Osteocyte (in vitro differentiated cells): ENCODE results near the gene FAM83F. TPM values are rescaled to one million over a fixed set of nuclear protein-coding genes. Genes with fewer than 3 reads are reported as not detected.

Source experiments
- DNase-seq: peaks from one replicate; pipeline ENCODE4 v3.0.0; 2021; ENCODE audit warnings: mixed read lengths; ENCODE audit not compliant: unreplicated experiment; ENCODE audit errors: extremely low spot score
- H3K27ac Mint-ChIP-seq: one replicate; pipeline ENCODE4 v1.8.0; 2021; ENCODE audit warnings: mild to moderate bottlenecking, mixed read lengths; ENCODE audit not compliant: unreplicated experiment
- H3K27me3 Mint-ChIP-seq: one replicate; pipeline ENCODE4 v1.8.0; 2021; ENCODE audit warnings: mixed read lengths; ENCODE audit not compliant: unreplicated experiment
- H3K36me3 Mint-ChIP-seq: one replicate; pipeline ENCODE4 v1.8.0; 2021; ENCODE audit warnings: mixed read lengths; ENCODE audit not compliant: unreplicated experiment
- H3K4me1 Mint-ChIP-seq: one replicate; pipeline ENCODE4 v1.8.0; 2021; ENCODE audit warnings: mixed read lengths; ENCODE audit not compliant: unreplicated experiment
- H3K4me3 Mint-ChIP-seq: one replicate; pipeline ENCODE4 v1.8.0; 2021; ENCODE audit warnings: mild to moderate bottlenecking, moderate library complexity, mixed read lengths; ENCODE audit not compliant: unreplicated experiment
- H3K9me3 Mint-ChIP-seq: one replicate; pipeline ENCODE4 v1.8.0; 2021; ENCODE audit warnings: mixed read lengths; ENCODE audit not compliant: unreplicated experiment
- CTCF ChIP-seq: fragments of 200-600 bp; sonication (generic); IDR thresholded peaks from 2 replicates; pipeline ENCODE4 v1.5.0; 2021; ENCODE audit warnings: antibody characterized with exemption, mild to moderate bottlenecking, moderate library complexity
- total RNA-seq: library from RNA; stranded (reverse); gene quantifications from 2 replicates; pipeline ENCODE4 v1.2.1, GENCODE V29; 2021

The FAM83F gene
- total RNA-seq, 1 donor from 2014 or later: not detected

- Mint-ChIP-seq H3K27me3 (peaks cover 3% of the 10 kb centered on the region), H3K36me3 (peaks cover 5% of the 10 kb centered on the region), H3K4me3 (no peak overlapping the region), H3K4me1 (peaks cover 22% of the 10 kb centered on the region), H3K27ac (no peak overlapping the region), H3K9me3 (no peaks in the 10 kb centered on the region)
- no peak for TF ChIP-seq CTCF
- DNase-seq: no peak
Observed at GRCh38 chr22:40056559-40056958, 61.8 kb downstream of the FAM83F start.

- no peak overlapping the region for H3K4me3 Mint-ChIP-seq
- no peak for DNase-seq
- no peak for TF ChIP-seq CTCF
- peaks cover 15% of the 10 kb centered on the region for H3K4me1 Mint-ChIP-seq
- peaks cover 3% of the 10 kb centered on the region for H3K27me3 Mint-ChIP-seq
- no peak overlapping the region for H3K27ac Mint-ChIP-seq
- no peaks in the 10 kb centered on the region for H3K9me3 Mint-ChIP-seq
- H3K36me3 Mint-ChIP-seq: peaks cover 5% of the 10 kb centered on the region
Observed at GRCh38 chr22:40057652-40058051, 62.9 kb downstream of the FAM83F start.

GRCh38 chr22:40058265-40058664 is 63.5 kb downstream of the FAM83F start:
- H3K4me1 Mint-ChIP-seq: peaks cover 11% of the 10 kb centered on the region
- no peak for DNase-seq
- H3K27ac Mint-ChIP-seq: no peak overlapping the region
- H3K9me3 Mint-ChIP-seq: no peaks in the 10 kb centered on the region
- no peak overlapping the region for H3K4me3 Mint-ChIP-seq
- H3K27me3 Mint-ChIP-seq: peaks cover 8% of the 10 kb centered on the region
- no peak for TF ChIP-seq CTCF
- H3K36me3 Mint-ChIP-seq: peaks cover 5% of the 10 kb centered on the region

GRCh38 chr22:40065981-40066380 is 71.2 kb downstream of the FAM83F start:
- no peak for DNase-seq
- TF ChIP-seq CTCF: no peak
- Mint-ChIP-seq H3K4me1 (peaks cover 5% of the 10 kb centered on the region), H3K27ac (no peak overlapping the region), H3K4me3 (no peak overlapping the region), H3K9me3 (no peaks in the 10 kb centered on the region), H3K36me3 (no peaks in the 10 kb centered on the region), H3K27me3 (peaks cover 11% of the 10 kb centered on the region)

GRCh38 chr22:40067639-40068038 is 72.9 kb downstream of the FAM83F start:
- Mint-ChIP-seq H3K27ac (no peak overlapping the region), H3K9me3 (no peaks in the 10 kb centered on the region), H3K4me3 (no peak overlapping the region), H3K27me3 (peaks cover 11% of the 10 kb centered on the region), H3K36me3 (no peaks in the 10 kb centered on the region), H3K4me1 (peaks cover 9% of the 10 kb centered on the region)
- no peak for DNase-seq
- no peak for TF ChIP-seq CTCF
